Right atrium auricular region (tissue), 2 donors: ENCODE measurements around the gene SLC41A3. TPM values are rescaled to one million over a fixed set of nuclear protein-coding genes. Genes with fewer than 3 reads are reported as not detected.

ENCODE experiments used
- DNase-seq: peaks from one replicate; pipeline ENCODE4 v3.0.0-alpha.2; 2019; ENCODE audit warnings: low spot score
- H3K27ac ChIP-seq, 2 donors: fragments of 200-600 bp; sonication (generic); 1 replicate in 1 of 2; 2 replicates in 1 of 2; pipeline ENCODE4 v1.5.1; 2016 to 2019
- H3K27me3 ChIP-seq, 2 donors: fragments of 200-600 bp; sonication (generic); one replicate each; pipeline versions ENCODE4 v1.5.1 to v1.6.0; 2017 to 2019
- H3K36me3 ChIP-seq: fragments of 200-600 bp; sonication (generic); one replicate; pipeline ENCODE4 v1.5.1; 2016
- H3K4me1 ChIP-seq, 2 donors: fragments of 200-600 bp; sonication (generic); one replicate each; pipeline versions ENCODE4 v1.5.1 to v1.6.0; 2017 to 2019
- H3K4me3 ChIP-seq, 2 donors: fragments of 200-600 bp; sonication (generic); 1 replicate in 1 of 2; 2 replicates in 1 of 2; pipeline ENCODE4 v1.5.1; 2017 to 2019; ENCODE audit warnings: mild to moderate bottlenecking in 1 of 2, moderate library complexity in 1 of 2
- H3K9me3 ChIP-seq, 2 donors: fragments of 200-600 bp; sonication (generic); one replicate each; pipeline ENCODE4 v1.5.1; 2019
- total RNA-seq, 2 donors: library from RNA; depleted of rRNA; stranded (reverse); fragments of >200 nt; gene quantifications; one replicate each; pipeline ENCODE4 v1.1.0, GENCODE V29; 2016
- TF ChIP-seq, protein P1 (sequence below), 2 donors: fragments of 200-600 bp; sonication (generic); IDR thresholded peaks; one replicate each; pipeline ENCODE4 v1.5.1; 2019; ENCODE audit warnings: antibody characterized with exemption in 2 of 2

The SLC41A3 gene
- total RNA-seq, 2 donors from 2014 or later = 34.1 to 39.6 TPM

- H3K36me3 ChIP-seq = no peaks in the 10 kb centered on the region
- no peaks in the 10 kb centered on the region for H3K9me3 ChIP-seq
- TF ChIP-seq, protein P1, sequence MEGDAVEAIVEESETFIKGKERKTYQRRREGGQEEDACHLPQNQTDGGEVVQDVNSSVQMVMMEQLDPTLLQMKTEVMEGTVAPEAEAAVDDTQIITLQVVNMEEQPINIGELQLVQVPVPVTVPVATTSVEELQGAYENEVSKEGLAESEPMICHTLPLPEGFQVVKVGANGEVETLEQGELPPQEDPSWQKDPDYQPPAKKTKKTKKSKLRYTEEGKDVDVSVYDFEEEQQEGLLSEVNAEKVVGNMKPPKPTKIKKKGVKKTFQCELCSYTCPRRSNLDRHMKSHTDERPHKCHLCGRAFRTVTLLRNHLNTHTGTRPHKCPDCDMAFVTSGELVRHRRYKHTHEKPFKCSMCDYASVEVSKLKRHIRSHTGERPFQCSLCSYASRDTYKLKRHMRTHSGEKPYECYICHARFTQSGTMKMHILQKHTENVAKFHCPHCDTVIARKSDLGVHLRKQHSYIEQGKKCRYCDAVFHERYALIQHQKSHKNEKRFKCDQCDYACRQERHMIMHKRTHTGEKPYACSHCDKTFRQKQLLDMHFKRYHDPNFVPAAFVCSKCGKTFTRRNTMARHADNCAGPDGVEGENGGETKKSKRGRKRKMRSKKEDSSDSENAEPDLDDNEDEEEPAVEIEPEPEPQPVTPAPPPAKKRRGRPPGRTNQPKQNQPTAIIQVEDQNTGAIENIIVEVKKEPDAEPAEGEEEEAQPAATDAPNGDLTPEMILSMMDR (IDR thresholded peaks at IDR 0.05) = no peak
- H3K27ac ChIP-seq = no peak overlapping the region
- no peak for DNase-seq
- no peaks in the 10 kb centered on the region for H3K27me3 ChIP-seq
- no peak overlapping the region for H3K4me3 ChIP-seq
- H3K4me1 ChIP-seq = peaks cover 0 to 37% of the 10 kb centered on the region in 2 donors
Measured at GRCh38 chr3:126060613-126061145, 23.2 kb downstream of the SLC41A3 start.

GRCh38 chr3:126058666-126059065 is 25.3 kb downstream of the SLC41A3 start:
- no peaks in the 10 kb centered on the region for H3K36me3 ChIP-seq
- H3K27ac ChIP-seq = no peak overlapping the region
- H3K4me3 ChIP-seq = no peak overlapping the region
- DNase-seq = no peak
- H3K27me3 ChIP-seq = no peaks in the 10 kb centered on the region
- H3K4me1 ChIP-seq = peaks cover 0 to 37% of the 10 kb centered on the region in 2 donors
- TF ChIP-seq, protein P1 (IDR thresholded peaks at IDR 0.05) = no peak
- no peaks in the 10 kb centered on the region for H3K9me3 ChIP-seq

DNA sequence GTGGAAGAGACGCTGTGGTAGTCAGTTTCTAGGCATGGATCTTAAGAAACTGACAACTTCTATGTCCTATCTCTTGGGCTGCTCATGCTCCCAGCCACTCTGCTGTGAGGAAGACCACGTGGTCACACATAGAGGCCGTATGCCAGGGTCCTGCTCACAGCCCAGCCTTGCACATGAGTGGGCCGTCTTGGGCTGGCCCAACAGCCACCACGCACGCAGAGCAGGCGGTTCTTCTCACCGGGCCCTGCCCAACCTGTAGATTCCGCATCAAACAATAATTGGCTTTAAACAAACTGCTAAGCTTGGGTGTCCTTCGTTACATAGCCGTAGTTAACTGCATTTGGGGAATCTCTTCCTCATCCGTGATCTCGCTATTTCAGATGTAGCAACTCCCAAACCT is 26.0 kb downstream of the SLC41A3 start:
- Histone ChIP-seq H3K4me1 (peaks cover 0 to 37% of the 10 kb centered on the region in 2 donors), H3K27ac (no peak overlapping the region)
- TF ChIP-seq, protein P1 (IDR thresholded peaks at IDR 0.05) = no peak

GRCh38 chr3:126057501-126057819 is 26.5 kb downstream of the SLC41A3 start:
- TF ChIP-seq, protein P1 (IDR thresholded peaks at IDR 0.05) = no peak
- Histone ChIP-seq H3K27me3 (no peaks in the 10 kb centered on the region), H3K9me3 (no peaks in the 10 kb centered on the region), H3K27ac (peak overlapping the region in 1 of 2 donors; percentile 52), H3K4me1 (peaks cover 0 to 37% of the 10 kb centered on the region in 2 donors), H3K4me3 (no peak overlapping the region), H3K36me3 (no peaks in the 10 kb centered on the region)
- DNase-seq = no peak

More for the DNA sequence above, 26.0 kb downstream of the SLC41A3 start:
- Histone ChIP-seq H3K4me3 (no peak overlapping the region), H3K27me3 (no peaks in the 10 kb centered on the region), H3K36me3 (no peaks in the 10 kb centered on the region), H3K9me3 (no peaks in the 10 kb centered on the region)
- DNase-seq = no peak

DNA sequence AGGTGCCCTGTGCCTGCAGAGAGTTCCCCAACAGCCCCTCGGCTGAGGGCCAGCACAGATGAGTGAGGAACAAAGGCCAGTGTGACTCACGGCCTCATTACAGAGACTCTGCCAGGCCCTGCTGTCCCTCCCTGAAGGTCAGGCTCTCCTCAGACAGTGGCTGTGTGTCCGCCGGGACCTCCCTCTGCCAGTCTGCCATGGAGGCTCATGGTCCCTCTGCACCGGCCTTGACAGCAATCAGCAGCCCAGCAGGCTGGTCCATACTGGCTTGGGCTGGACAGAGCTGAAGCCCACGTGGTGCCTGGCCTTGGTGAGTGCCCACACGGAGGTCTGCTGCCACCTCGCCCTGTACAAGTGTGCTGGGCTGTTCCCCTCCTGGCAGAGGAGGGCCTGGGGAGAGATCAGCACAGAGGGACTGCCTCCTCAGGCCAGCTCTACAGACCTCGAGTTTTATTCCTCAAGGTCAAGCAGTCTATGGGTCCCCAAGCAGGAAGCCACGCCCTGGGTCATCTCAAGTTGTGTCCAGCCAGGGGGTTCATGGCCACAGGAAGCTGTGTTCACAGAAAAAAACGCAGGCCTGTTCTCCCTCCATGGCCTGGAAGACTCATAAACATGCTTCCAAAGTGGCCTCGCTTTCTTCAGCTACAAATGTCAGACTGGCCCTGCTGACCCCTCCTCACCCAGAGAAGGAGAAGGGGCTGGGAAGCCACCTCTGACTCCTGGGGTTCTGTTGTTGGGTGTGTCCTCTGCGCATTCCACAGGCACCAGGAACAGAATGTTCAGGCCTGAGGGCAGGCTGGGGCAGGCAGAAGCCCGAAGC is 27.0 kb downstream of the SLC41A3 start:
- Histone ChIP-seq H3K4me1 (peaks cover 0 to 37% of the 10 kb centered on the region in 2 donors), H3K9me3 (no peaks in the 10 kb centered on the region), H3K27me3 (no peaks in the 10 kb centered on the region), H3K4me3 (no peak overlapping the region), H3K27ac (peak overlapping the region; percentile 40 to 52), H3K36me3 (no peaks in the 10 kb centered on the region)
- DNase-seq = peak; percentile 59
- TF ChIP-seq, protein P1 (IDR thresholded peaks at IDR 0.05) = no peak
